Measurements from ENCODE around the gene ACAP1. TPM values are rescaled to one million over a fixed set of nuclear protein-coding genes. Genes with fewer than 3 reads are reported as not detected.
"Not testable (repeated sequence)": the region's sequence is repeated elsewhere in the genome, so short reads cannot be mapped to it uniquely, and the experiment has no call there.

Gene ACAP1
- total RNA-seq, 1 donor from 2014 or later = 3.8 TPM

GRCh38 chr17:7329374-7329996 lies 6.8 kb upstream of the ACAP1 start:
- ATAC-seq = peak; percentile 86

- ATAC-seq = peak; percentile 54
Measured at GRCh38 chr17:7329997-7330637, 6.2 kb upstream of the ACAP1 start.

GRCh38 chr17:7330638-7331015 lies 5.7 kb upstream of the ACAP1 start:
- ATAC-seq = no peak

- no peak for ATAC-seq
Measured at GRCh38 chr17:7332111-7332510, 4.2 kb upstream of the ACAP1 start.

- not testable (repeated sequence) for ATAC-seq
Measured at GRCh38 chr17:7332600-7333069, 3.7 kb upstream of the ACAP1 start.

GRCh38 chr17:7334938-7335538 lies 1.3 kb upstream of the ACAP1 start:
- ATAC-seq = no peak

- ATAC-seq = not testable (repeated sequence)
Measured at GRCh38 chr17:7335765-7336164, 564 bp upstream of the ACAP1 start.

- ATAC-seq = not testable (repeated sequence)
Measured at GRCh38 chr17:7337600-7337999, 1.3 kb downstream of the ACAP1 start.

GRCh38 chr17:7340179-7340578 lies 3.9 kb downstream of the ACAP1 start:
- ATAC-seq = no peak

- no peak for ATAC-seq
Measured at GRCh38 chr17:7341842-7342241, 5.5 kb downstream of the ACAP1 start.

- ATAC-seq = no peak
Measured at GRCh38 chr17:7343250-7343649, 6.9 kb downstream of the ACAP1 start.

- ATAC-seq = no peak
Measured at GRCh38 chr17:7346761-7347614, 10.7 kb downstream of the ACAP1 start.

GRCh38 chr17:7347630-7348477 lies 11.5 kb downstream of the ACAP1 start:
- ATAC-seq = no peak

GRCh38 chr17:7348478-7349242 lies 12.3 kb downstream of the ACAP1 start:
- ATAC-seq = no peak

GRCh38 chr17:7351665-7352502 lies 15.6 kb downstream of the ACAP1 start, which contains the start of gene KCTD11:
Gene KCTD11, plus strand, starts transcription at chr17:7352162.
- peak; percentile 69 for ATAC-seq

GRCh38 chr17:7352503-7352889 lies 16.2 kb downstream of the ACAP1 start:
- no peak for ATAC-seq

- no peak for ATAC-seq
Measured at GRCh38 chr17:7352910-7353635, 16.7 kb downstream of the ACAP1 start.

- peak; percentile 75 for ATAC-seq
Measured at GRCh38 chr17:7354262-7354843, 18.0 kb downstream of the ACAP1 start.

GRCh38 chr17:7355053-7355452 lies 18.7 kb downstream of the ACAP1 start, which contains the start of gene TMEM95:
Gene TMEM95, plus strand, starts transcription at chr17:7355156. Its CDS starts 49 bp downstream, at chr17:7355205.
- ATAC-seq = no peak
